Fibroblast of skin of abdomen (primary cell): Measurements from ENCODE around the gene DSTN.

Source experiments
- DNase-seq: peaks from one replicate; pipeline ENCODE4 v3.0.0-alpha.2; 2013

DSTN gene

DNA sequence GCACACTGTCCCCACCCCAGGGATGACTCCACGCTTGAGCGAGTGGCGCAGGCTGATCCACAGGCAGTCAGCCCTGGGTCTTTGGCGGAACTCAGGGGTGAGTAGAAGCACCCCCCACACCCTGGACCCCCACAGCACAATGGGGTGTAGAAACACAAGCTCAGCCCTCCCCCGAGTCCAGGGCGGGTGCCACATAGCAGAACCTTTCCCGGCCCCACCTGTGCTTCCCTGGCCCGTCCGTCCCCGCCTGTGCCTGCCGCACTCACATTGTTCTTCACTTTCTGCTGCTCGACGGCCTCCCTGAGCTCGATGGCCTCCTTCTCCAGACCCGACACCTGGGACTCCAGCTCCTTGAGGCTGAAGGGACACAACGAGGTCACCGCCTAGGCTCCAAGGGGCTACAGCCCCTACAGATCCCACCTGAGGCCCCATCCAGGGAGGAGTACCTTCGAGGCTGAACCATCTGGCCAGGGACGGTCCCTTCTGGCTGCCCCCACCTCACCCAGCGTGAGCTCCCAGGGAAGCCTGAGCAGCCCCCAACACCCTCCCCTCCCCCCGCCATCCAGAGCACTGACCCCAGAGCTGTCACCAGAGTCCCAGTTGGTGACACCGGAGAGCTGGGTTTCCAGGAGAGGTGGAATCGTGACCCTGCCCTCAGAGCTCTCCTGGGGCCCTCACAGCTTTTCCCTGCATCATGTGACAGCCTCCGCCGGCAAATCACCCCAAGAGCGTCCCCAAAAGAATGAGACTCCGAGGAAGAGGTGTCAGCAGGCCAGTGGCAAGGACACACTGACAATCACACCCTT is 55.6 kb downstream of the DSTN start:
- DNase-seq = no peak

DNA sequence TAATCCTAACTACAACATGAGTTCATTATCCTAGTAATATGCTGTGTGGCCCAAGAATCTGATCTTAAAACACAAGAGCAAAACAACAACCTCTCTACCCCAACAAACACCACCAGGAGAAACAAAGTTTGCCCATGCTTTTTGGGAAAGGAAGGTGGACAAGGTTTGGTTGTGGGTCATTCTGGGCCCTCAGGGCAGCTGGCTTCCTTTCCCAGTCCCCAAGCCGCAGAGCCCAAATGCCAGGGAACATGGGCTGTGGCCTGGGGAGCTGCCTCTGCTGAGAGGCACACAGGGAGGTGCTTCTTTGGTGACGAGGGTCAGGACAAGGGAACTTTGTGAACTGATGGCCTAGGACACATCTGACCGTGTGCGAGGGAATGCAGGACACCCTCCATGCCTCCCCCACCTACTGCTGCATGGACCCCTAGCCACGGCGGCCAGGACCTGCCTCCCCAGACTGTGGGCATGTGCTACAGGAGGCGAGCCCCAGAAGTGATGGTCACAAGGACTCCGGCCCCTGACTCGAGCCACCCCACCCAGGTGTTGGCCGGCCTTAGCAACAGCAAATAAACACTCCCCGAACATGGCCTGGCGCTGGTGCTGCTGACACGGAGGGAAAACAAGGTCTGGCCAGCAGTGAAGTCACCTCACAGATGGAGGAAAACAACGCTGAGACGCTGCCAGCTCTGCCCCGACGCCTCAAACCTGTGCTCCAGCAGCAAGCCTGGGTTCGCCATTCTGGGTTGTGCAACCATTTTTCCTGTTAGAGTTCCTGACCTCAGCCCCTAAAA is 56.5 kb downstream of the DSTN start:
- DNase-seq = no peak

DNA sequence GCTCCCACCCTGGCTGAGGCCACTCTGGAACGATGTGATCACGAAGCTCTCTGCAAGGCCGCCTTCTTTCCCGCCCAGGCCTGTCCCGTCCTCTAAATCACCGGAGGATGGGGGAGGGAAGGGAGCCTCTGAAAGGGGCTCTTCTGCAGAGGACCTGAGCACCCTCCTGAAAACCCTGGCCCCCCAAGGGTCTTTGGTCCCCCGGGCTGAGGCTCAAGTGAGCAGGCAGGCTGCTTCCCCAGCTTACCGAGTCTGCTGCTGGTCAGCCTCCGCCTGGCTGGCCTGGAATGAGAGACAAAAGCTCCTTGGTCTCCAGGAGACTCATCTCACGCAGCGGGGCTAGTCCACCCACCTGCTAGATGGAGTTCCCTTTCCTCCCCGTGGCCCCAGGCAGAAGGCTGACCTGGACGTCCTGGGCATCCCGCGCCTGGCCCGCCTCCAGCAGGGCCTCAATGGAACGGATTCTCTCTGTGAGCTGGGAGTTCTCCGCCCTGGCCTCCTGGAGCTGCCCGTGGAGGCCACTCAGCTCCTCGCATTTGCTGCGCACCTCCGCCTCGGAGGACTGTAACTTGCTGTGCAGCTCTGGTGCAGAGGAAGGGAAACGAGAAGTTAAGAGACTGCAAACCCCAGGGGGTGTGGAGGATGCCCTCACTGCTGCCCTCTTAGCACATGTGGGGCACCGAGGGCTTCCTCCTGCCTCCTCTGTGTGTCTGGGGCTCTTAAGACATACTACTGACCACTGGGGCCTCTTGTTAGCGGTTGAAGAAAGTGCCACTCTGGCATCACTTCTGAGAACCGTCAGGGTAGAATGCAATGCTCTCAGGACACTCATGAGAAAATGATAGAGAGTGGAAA is 57.5 kb downstream of the DSTN start:
- no peak for DNase-seq

DNA sequence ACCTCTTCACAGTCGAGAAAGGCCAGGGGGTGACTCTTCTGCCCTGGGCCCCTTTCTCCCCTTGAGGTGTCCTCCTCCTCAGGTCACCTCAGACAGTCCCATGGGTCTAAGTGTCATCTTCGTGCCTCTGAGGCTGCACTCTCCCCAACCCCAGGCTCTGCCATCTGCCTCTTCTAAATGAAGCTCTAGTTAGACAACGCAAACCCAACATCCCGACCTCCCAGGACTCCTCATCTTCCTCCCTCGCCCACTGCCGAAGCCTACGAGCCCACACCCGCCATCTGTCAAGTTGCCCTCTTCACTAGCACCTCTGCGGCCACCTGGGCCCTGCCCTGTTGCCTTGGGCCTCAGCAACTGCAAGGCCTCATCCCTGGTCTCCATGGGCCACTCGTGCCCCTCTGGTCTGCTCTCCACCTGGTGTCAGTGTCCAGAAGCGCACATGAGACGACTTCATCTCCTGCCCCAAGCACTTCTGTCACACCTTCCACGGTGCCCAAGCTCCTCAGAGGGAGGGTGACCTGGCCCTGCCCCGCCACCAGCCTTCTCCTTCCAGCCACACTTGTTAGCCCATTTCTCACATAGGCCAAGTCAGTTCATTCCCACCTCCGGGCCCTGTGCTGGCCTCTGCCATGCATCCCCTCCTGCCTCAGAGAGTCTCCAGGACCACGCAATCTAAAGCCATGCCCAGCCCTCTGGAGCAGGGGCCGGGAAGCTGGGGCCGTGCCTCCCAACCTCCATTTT is 58.4 kb downstream of the DSTN start:
- no peak for DNase-seq

DNA sequence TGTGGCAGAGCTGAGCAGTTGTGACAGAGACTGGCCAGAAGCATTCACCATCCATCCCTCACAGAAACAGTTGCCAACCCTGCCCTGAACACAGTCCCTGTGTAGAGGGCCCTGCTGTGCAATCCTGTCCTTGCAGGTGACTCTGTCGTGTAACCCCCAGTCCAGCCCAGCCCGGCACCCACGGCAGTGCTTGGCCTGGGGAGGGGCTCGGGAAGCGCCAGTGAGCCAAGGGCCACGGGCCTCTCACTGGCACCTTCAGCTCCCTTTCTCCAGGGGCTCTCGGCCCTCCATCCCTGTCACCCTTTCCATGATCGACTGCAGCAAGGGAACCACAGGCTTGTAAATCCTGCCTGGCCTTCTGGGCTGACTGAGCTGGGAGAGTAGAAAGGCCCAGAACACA is 59.1 kb downstream of the DSTN start:
- DNase-seq = no peak

DNA sequence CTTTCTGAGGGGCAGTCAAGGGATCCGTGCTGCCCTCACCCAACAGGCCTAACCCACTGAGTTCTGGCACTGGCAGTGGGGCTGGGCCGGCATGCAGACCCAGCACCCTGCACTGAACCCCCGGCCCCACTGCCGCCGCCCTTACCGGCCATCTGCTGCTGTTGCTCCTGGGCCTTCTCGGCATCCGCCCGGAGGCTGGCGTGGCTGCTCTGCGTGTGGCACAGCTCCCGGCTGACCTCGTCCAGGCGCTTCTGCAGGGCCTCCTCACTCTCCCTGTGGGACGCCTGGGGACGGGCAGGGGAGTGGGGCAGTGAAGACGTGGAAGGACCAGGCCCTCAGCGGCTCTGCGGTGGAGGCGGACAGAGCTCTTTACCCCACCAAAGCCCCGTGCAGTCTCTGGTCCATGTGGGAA is 59.8 kb downstream of the DSTN start:
- DNase-seq = no peak

DNA sequence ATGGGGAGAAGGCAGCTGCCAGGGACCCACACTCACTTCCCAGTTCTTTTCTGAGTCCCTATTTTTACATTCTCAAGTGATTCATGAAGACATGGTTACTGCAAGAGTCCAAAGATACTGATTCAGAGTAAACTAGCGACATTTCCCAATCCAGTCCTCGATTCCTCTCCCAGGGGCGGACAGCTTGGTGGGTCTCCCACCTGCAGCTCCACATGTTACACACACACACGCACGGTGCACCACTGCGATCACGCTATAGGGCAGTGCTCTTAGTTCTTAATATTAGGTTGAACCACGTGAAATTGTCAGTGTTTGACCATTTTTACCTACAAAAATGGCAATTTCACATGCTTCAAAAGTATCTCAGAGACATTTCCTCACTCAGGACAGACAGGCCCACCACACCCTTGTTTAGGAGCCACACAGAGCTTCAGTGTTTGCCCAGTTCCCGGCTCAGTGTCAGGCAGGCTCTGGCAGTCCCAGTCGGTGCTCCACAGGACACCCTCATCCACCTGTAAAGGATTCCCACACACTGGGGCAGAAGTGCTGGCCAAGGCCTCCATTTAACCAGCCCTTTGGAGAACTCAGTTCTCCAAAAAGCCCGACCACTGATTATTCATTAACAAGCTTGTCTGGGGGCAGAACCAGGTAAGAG is 60.4 kb downstream of the DSTN start:
- no peak for DNase-seq

DNA sequence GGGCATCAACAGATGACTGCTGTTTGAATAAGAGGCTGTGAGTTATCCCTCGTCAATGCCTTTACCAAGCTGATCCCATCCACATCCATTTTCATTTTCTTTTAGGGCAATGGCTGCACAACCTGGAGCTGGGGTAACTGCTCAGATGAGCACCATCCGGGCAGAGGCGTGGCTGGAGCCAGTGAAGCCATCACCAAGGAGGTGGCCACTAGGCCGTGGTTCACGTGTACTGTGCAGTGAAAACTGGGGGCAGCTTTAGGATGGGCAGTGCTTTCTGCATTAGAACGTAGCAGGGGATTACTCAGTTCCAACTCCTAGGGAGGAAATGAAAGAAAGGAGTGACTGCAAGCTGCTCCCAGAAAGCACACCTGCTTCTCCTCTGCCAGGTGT is 60.9 kb downstream of the DSTN start:
- DNase-seq = no peak

DNA sequence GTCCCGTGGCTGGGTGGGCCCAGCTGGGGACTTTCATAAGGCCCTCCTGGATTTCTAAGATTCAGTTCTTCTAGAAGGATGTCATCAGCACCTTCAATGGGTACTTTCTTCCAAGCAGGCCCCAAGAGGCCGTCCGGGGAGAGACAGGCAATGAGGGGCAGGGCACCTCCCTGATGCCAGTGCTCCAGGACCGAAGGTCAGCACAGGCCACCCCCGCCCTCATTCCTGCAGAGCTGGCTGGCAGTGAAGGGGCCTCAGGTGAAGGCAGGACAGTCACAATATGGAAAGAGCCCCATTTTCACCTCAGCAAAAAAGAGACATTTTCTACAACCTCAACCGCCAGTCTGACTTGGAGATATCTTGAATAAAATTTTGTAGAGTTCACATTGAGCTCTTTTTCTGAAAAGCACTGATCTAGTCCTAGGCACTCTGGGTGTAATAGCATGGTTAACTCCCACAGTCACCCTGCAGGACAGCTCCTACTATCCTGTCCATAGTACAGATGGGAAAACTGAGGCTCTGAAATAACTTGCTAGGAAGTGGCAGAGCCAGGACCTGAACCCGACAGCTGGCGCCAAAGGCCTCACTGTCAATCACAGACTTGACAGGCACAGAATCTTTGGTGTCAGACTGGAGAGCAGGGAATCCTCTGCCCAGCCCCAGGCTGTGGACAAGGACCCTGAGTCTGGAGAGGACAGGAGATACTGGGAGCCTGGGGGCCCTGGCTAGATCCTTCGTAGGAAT is 61.9 kb downstream of the DSTN start:
- no peak for DNase-seq

DNA sequence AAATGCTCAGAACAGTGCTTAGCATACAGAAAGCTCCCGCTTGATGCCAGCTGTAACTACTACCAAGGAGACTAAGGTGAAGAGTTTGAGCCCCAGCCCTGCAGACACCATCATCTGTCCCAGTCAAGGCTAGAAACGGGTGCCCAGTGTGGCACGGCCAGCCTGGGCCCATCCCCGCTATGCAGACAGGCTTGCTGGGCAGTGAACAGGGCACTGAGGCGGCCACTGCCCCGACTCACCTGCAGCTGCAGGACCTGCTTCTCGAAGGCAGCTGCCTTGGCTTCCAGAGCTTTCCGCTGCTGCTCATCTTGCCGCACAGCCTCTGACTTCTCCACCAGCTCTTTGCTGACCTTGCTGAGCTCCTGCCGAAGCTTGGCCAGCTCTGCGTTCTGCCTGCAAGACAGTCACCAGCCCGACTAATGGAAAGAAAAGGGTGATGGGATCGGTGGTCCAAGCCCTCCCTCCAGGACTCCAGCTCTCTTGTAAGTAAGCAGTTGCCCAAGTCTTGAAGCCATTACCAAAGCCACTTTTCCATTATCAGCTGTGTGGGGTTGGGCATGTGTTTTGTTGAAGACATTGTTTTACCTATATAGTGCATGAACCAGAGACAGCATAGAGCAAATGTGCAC is 63.5 kb downstream of the DSTN start:
- no peak for DNase-seq

DNA sequence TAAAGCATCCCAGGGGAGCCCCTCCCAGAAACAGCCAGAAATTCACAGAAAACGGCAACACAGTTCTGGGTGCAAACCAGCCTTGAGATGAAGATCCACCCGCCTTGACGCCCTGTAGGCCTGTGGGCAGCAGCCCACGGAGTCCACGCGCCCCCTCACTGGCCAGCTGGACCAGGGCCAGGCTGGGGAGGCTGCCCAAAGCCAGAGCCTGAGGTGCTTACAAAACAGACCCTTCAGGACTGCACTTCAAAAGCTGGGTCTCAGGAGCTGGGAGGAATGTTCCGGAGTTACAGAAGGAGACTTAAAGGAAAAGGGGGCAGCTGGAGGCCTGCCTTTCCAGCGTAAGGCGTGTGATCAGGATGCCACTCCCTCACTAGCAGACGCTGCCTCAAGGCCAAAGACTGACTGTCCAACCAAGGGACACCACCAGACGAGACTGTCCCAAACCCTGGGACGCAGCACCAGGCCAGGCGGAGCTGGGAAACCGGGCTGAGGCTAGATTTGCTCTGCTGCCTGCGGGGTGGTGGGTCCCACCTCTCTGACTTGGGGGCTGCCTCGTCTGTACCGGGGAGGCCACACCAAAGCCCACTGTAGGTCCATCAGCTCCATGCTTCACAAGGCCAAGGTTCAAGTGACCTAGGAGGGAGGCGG is 64.1 kb downstream of the DSTN start:
- DNase-seq = no peak

DNA sequence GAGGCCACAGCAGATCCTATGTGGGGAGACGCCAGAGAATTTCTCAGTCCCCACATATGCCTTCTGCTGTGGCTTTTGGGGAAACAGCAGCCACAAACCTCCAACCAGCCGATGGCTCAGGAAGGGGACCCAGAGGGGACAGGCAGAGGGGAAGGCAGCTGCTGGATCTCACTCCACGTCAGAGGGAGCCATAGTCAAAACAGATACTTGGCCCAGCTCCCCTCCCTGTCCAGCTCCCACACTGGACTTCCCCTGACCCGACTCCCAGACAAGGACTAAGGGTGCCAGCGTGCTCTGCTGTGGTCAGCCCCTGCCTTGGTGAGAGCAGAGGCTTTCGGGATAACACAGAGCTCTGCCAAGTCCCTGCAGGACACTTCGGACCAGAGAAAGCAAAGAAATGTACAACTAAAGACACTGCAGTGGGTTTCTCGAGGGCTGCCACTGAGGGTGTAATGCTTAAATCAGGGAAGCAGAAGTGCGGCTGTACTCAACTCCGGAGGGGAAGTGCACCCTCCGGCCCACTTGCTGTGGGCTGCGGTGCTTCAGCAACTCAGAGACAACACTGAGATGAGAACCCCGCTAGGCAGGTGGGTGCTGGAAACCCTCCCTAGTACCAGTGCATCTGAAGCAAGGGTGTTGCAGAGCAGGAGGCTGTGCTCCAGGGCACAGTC is 64.9 kb downstream of the DSTN start:
- DNase-seq = no peak

DNA sequence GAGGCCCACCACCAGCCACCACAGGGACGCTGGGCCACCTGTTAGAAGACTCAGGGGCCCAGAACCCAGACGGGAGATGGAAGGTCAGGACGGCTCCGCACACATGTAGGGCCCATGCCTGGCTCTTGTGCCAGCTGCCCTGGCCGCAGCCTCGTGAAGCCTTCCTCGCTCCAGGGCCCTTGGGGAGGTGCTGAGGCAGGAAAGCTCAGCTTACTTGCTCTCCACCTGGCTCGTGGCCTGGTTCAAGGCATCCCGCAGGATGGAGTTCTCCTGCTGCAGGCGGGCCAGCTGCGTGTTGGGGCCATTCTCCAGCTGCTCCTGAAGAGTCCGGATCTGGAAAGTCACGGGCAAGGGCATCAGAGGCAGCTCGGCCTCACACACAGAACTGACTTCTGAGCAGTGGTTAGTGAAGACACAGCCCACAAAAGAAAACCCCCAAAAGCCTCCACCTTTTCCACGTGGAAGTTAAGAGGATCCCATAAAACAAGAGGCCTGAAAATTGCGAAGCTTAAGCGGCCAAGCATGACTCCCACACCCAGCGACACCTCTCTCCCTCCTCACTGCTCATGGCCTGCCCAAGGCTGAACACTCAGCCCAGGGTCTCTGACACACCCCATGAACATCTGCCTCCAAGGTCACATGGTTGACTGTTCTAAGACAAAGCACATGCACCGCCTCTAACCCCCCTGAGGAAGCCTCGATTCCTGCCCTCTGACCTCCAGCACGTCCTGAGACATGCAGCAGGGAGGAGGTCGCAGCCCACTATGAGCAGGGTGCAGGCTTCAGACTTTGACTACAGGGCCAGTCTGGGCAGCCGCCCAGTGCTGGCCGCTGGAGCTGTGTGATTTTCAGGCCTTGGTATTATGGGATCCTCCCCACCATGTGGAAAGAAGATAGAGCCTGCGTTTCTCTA is 65.7 kb downstream of the DSTN start:
- no peak for DNase-seq

DNA sequence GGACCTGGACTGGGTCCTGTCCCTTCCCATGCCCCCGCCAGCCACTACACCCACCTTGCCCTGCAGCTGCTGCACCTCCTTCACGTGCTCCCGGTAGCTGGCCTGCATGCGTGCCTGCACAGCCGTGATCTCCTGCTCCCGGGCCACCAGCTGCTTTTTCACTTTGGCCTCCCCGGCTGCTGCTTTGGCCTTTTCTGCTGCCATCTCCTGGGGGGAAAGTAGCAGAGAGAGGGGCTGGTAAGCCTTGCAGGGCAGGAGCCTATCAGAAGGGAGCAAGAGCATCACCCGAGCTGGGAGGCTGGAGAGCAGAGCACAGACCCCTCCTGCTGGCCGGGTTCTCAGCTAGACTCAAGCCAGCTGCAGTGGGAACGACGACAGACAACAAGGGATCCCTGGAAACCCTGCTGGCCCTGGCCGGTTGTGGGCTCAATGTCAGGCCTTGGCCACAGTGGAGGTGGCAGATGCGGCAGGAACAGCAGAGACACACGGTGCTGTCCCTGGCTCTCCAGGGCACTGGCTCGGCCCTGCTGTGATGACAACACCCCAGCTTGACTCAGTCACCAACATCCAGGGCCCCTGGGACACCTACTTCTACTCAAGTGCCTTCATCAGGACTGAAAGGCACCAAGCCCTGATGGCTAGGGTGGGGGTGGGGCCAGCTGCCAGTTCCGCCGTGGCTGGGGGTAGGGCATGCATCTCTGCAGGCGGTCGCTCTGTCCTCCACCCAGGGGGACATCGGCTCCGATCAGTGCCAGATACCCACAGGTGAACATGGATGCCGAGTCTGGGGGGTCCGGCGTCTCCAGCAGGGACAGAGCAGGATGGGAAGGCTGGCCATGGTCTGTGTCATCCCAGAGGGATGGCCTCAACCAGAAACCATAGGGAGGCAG is 66.9 kb downstream of the DSTN start:
- no peak for DNase-seq

DNA sequence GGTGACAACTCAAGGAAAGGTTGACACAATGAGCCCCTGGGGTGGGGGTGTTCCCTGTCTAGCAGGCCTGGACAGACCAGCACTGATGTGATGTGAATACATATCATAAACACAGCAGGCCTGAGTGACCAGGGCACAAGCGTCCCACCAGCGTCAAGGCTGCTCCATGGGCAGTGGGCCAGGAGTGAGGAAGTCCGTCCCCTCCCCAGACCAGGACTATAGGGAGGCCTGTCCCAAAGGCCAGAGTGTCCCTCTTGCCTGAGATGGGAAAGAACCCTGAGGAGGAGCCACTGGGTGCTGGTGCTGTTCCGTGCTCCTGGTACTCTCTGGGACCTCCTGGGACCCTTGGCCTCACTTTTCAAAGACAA is 67.5 kb downstream of the DSTN start:
- no peak for DNase-seq

DNA sequence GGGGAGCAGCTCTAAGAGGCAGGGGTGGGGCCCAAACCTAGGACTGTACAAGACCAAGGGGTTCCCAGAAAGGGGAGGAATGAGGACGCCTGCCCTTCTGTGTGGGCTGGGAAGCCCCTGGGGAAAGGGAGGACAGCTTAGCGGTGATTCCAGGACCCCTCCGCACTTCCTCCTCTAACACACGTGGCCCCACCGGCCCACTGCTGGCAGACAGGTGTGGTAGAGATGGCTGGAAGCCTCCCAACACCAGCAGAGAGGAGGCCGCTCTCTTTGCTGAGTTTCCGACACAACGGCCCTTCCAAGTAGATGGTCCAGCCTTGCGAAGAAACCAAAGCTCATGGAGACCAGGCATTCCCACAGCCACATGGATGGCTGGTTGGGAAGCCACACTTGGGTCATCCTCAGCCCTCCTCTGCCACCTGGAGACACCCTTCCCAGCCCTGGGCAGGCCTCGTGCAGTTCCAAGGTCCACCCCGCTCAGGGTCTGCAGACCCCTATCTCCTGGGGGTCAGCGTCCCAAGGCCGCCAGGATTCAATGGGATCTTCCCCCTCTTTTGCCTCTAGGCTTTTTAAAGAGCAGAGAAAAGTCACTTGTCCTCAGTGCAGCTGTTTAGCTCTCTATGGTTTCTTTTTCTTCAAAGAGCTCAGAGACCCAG is 68.2 kb downstream of the DSTN start:
- no peak for DNase-seq
